B cell (primary cell): ENCODE data around the gene MTERF4. TPM values are rescaled to one million over a fixed set of nuclear protein-coding genes. Genes with fewer than 3 reads are reported as not detected.

ENCODE experiments used
- ATAC-seq: fragments of 200-7000 bp; cut with Tn5 transposase; one replicate; pipeline ENCODE4 v1.10.0; 2021; ENCODE audit warnings: low read depth, mild to moderate bottlenecking, moderate number of reproducible peaks, moderate library complexity
- CTCF ChIA-PET: fragments of 350-600 bp; sonication (Branson Sonifier 250); formaldehyde crosslinking; loops from one replicate; lab custom pipeline; 2021; ENCODE audit warnings: antibody characterized with exemption, inconsistent platforms; lab: Charles Lee
- POLR2A ChIA-PET: fragments of 350-600 bp; sonication (Branson Sonifier 250); formaldehyde crosslinking; loops from one replicate; lab custom pipeline; 2021; ENCODE audit warnings: antibody characterized with exemption; lab: Charles Lee
- DNase-seq: peaks from one replicate; pipeline ENCODE4 v3.0.0; 2013
- H2AFZ ChIP-seq: 2 replicates; pipeline ENCODE4 v1.6.1; 2012; ENCODE audit warnings: mild to moderate bottlenecking, low read depth, low read length; ENCODE audit not compliant: insufficient read depth, poor library complexity, severe bottlenecking
- H3K27ac ChIP-seq, 2 donors: 1 replicate in 1 of 2; 2 replicates in 1 of 2; pipeline ENCODE4 v1.5.1; 2012 to 2013; ENCODE audit warnings: low read length in 2 of 2, mild to moderate bottlenecking in 2 of 2, moderate library complexity in 1 of 2
- H3K27me3 ChIP-seq, 4 experiments: fragments of 200-600 bp in 1 of 4; sonication (generic) in 1 of 4; replicated peaks in 1 of 4; 1 replicate in 2 of 4; 2 replicates in 2 of 4; pipeline versions ENCODE4 v1.6.1 to v1.7.0; 2013 to 2016; ENCODE audit warnings: low read length in 3 of 4, mild to moderate bottlenecking in 2 of 4, mixed read lengths in 1 of 4, moderate library complexity in 1 of 4; ENCODE audit not compliant: insufficient read depth in 4 of 4, control insufficient read depth in 3 of 4; ENCODE audit errors: control extremely low read depth in 1 of 4
- H3K36me3 ChIP-seq, 2 experiments: replicated peaks in 1 of 2; 1 replicate in 1 of 2; 2 replicates in 1 of 2; pipeline versions ENCODE4 v1.6.1 to v1.7.1; 2013; ENCODE audit warnings: low read length in 1 of 2; ENCODE audit not compliant: insufficient read depth in 2 of 2, control insufficient read depth in 1 of 2; ENCODE audit errors: control extremely low read depth in 1 of 2, extremely low read depth in 1 of 2
- H3K4me1 ChIP-seq, 2 donors: fragments of 200-600 bp in 1 of 2; sonication (generic) in 1 of 2; 1 replicate in 1 of 2; 2 replicates in 1 of 2; pipeline versions ENCODE4 v1.5.1 to v1.6.1; 2013 to 2017; ENCODE audit warnings: low read length in 2 of 2; ENCODE audit not compliant: control insufficient read depth in 2 of 2, insufficient read depth in 2 of 2
- H3K4me2 ChIP-seq: replicated peaks from 2 replicates; pipeline ENCODE3; 2012; ENCODE audit warnings: mild to moderate bottlenecking, low read depth, low read length; ENCODE audit not compliant: poor library complexity, severe bottlenecking
- H3K4me3 ChIP-seq, 5 experiments: fragments of 200-600 bp in 1 of 5; sonication (generic) in 1 of 5; 1 replicate in 3 of 5; 2 replicates in 2 of 5; pipeline versions ENCODE4 v1.5.1 to v1.7.0; 2011 to 2016; ENCODE audit warnings: low read length in 4 of 5, mild to moderate bottlenecking in 4 of 5, low read depth in 2 of 5, control low read depth in 1 of 5, moderate library complexity in 1 of 5; ENCODE audit not compliant: insufficient read depth in 1 of 5; ENCODE audit errors: control extremely low read depth in 1 of 5, extremely low read depth in 1 of 5
- H3K79me2 ChIP-seq: fragments of 200-600 bp; sonication (generic); one replicate; pipeline ENCODE4 v1.6.0; 2016; ENCODE audit warnings: low read length; ENCODE audit not compliant: control insufficient read depth, insufficient read depth
- H3K9ac ChIP-seq: fragments of 200-600 bp; sonication (generic); 2 replicates; pipeline ENCODE4 v1.6.1; 2017; ENCODE audit warnings: mild to moderate bottlenecking, low read length, moderate library complexity
- H3K9me3 ChIP-seq, 3 donors: one replicate each; pipeline versions ENCODE4 v1.6.1 to v1.7.1; 2013; ENCODE audit warnings: low read length in 2 of 3; ENCODE audit not compliant: control insufficient read depth in 2 of 3, insufficient read depth in 1 of 3; ENCODE audit errors: control extremely low read depth in 1 of 3
- H4K20me1 ChIP-seq: 2 replicates; pipeline ENCODE4 v1.6.0; 2012; ENCODE audit warnings: mild to moderate bottlenecking, low read length; ENCODE audit not compliant: insufficient read depth, control insufficient read depth, poor library complexity, severe bottlenecking
- H3K27ac Mint-ChIP-seq: one replicate; pipeline ENCODE4 v1.8.0; 2021; ENCODE audit warnings: mixed read lengths
- H3K27me3 Mint-ChIP-seq: one replicate; pipeline ENCODE4 v1.8.0; 2021; ENCODE audit warnings: mixed read lengths
- H3K4me1 Mint-ChIP-seq: one replicate; pipeline ENCODE4 v1.8.0; 2021; ENCODE audit warnings: mixed read lengths
- H3K4me3 Mint-ChIP-seq: one replicate; pipeline ENCODE4 v1.8.0; 2021; ENCODE audit warnings: mixed read lengths
- H3K9me3 Mint-ChIP-seq: one replicate; pipeline ENCODE4 v1.8.0; 2022; ENCODE audit warnings: mixed read lengths; ENCODE audit not compliant: insufficient read depth
- CTCF ChIP-seq: fragments of 200-600 bp; IDR thresholded peaks from one replicate; pipeline ENCODE4 v1.8.0; 2022; ENCODE audit warnings: antibody characterized with exemption, mild to moderate bottlenecking
- EZH2 ChIP-seq: IDR thresholded peaks from 2 replicates; pipeline ENCODE4 v1.6.1; 2012; ENCODE audit warnings: borderline replicate concordance, low read depth, mild to moderate bottlenecking, moderate library complexity, low read length; ENCODE audit not compliant: insufficient read depth, poor library complexity, severe bottlenecking
- WGBS: methylation state at CpG from one replicate; pipeline ENCODE4 v1.1.5; 2013; ENCODE audit warnings: missing lambda C conversion rate; ENCODE audit not compliant: insufficient coverage; 5-methylcytosine and 5-hydroxymethylcytosine counted together
- intact Hi-C: fragments of 100-400 bp; cut with micrococcal nuclease; formaldehyde crosslinking; loops from one replicate; pipeline ENCODE4 v1.10.0; 2022
- polyA plus RNA-seq: library from polyadenylated mRNA; depleted of rRNA; stranded (reverse); fragments of >200 nt; gene quantifications from 2 replicates; pipeline ENCODE4 v1.2.3, GENCODE V29; 2012
- total RNA-seq, 2 donors: library from RNA; stranded (reverse); fragments of 120-200 nt in 1 of 2; gene quantifications; 1 replicate in 1 of 2; 2 replicates in 1 of 2; pipeline versions ENCODE4 v1.2.3 to v1.2.4, GENCODE V29; 2013 to 2022

MTERF4 gene
- total and polyA plus RNA-seq, 2 donors (not counting 1 experiment from before 2014, with no cell fraction given) = 88.7 to 153 TPM

- Mint-ChIP-seq H3K27me3 (no peaks in the 10 kb centered on the region), H3K27ac (no peak overlapping the region), H3K9me3 (peaks cover 4% of the 10 kb centered on the region), H3K4me1 (peaks cover 18% of the 10 kb centered on the region), H3K4me3 (no peak overlapping the region)
- Histone ChIP-seq H3K27me3 (no peaks in the 10 kb centered on the region), H3K36me3 (peaks cover 7 to 75% of the 10 kb centered on the region in 2 experiments), H3K4me1 (peaks cover 4 to 8% of the 10 kb centered on the region in 2 donors), H3K27ac (no peak overlapping the region), H3K79me2 (peaks cover 6% of the 10 kb centered on the region), H3K9me3 (no peaks in the 10 kb centered on the region), H3K9ac (no peak overlapping the region), H3K4me2 (no peak overlapping the region), H4K20me1 (peaks cover 20% of the 10 kb centered on the region), H2AFZ (no peak overlapping the region), H3K4me3 (no peak overlapping the region)
- intact Hi-C loops = no loop called here
- WGBS = 66% methylated on average over 16 of the region's 20 CpGs
- TF ChIP-seq CTCF (no peak), EZH2 (no peak)
- ATAC-seq = no peak
- POLR2A ChIA-PET = interaction anchor here (0.6 kb wide), 1 partner anchor 346 kb away, joined by 3 read pairs; no protein-coding TSS in a partner anchor
- DNase-seq = no peak
- CTCF ChIA-PET = interaction anchor here (0.8 to 4.4 kb wide), 5 partner anchors 10 to 224 kb away, joined by 3 to 24 read pairs (median 3); partner anchors contain the start of gene PASK
Measured at GRCh38 chr2:241088791-241089732, 13.0 kb downstream of the MTERF4 start.
